GM18520 (cell line): ENCODE data around the gene SKI.

Experiments used
- ATAC-seq: cut with Tn5 transposase; IDR thresholded peaks from one replicate; pipeline ENCODE4 v1.9.1; 2021; ENCODE audit not compliant: unreplicated experiment

Gene SKI

GRCh38 chr1:2194319-2194897 lies 33.7 kb upstream of the SKI start, which contains the start of gene FAAP20:
FAAP20 (minus strand) TSS chr1:2194772; CDS start chr1:2194749, 23 bp downstream.
- peak; percentile 39 for ATAC-seq

GRCh38 chr1:2194898-2195673 lies 33.0 kb upstream of the SKI start:
- peak; percentile 44 for ATAC-seq

- no peak for ATAC-seq
Measured at GRCh38 chr1:2195785-2196184, 32.3 kb upstream of the SKI start.

- ATAC-seq: no peak
Measured at GRCh38 chr1:2196901-2197638, 31.0 kb upstream of the SKI start.

- ATAC-seq: no peak
Measured at GRCh38 chr1:2197707-2198165, 30.4 kb upstream of the SKI start.

- ATAC-seq: no peak
Measured at GRCh38 chr1:2198571-2198970, 29.5 kb upstream of the SKI start.

- ATAC-seq: no peak
Measured at GRCh38 chr1:2199042-2199810, 28.9 kb upstream of the SKI start.

- no peak for ATAC-seq
Measured at GRCh38 chr1:2200308-2200943, 27.7 kb upstream of the SKI start.

- no peak for ATAC-seq
Measured at GRCh38 chr1:2201062-2201461, 27.1 kb upstream of the SKI start.

GRCh38 chr1:2202008-2202575 lies 26.0 kb upstream of the SKI start:
- ATAC-seq: no peak

- no peak for ATAC-seq
Measured at GRCh38 chr1:2202843-2203601, 25.1 kb upstream of the SKI start.

- ATAC-seq: no peak
Measured at GRCh38 chr1:2203671-2204414, 24.3 kb upstream of the SKI start.

GRCh38 chr1:2204415-2205190 lies 23.5 kb upstream of the SKI start:
- ATAC-seq: no peak

- peak; percentile 50 for ATAC-seq
Measured at GRCh38 chr1:2205191-2205952, 22.7 kb upstream of the SKI start.

- no peak for ATAC-seq
Measured at GRCh38 chr1:2206813-2207487, 21.2 kb upstream of the SKI start.

- no peak for ATAC-seq
Measured at GRCh38 chr1:2208309-2209239, 19.5 kb upstream of the SKI start.
